HepG2 (cell line): ENCODE data around the gene DSTYK. TPM values are rescaled to one million over a fixed set of nuclear protein-coding genes. Genes with fewer than 3 reads are reported as not detected.

Source experiments
- ATAC-seq: fragments of 200-7000 bp; cut with Tn5 transposase; 3 replicates; pipeline ENCODE4 v1.9.1; 2020; ENCODE audit warnings: mild to moderate bottlenecking, moderate library complexity
- BruUV-seq: library from RNA; stranded (reverse); fragments of 400-500 nt; replicated peaks from 2 replicates; lab custom pipeline; 2021; lab: Mats Ljungman, UMichigan
- CTCF ChIA-PET: fragments of 300-600 bp; formaldehyde crosslinking; extraction: SDS; loops from one replicate; lab custom pipeline; 2021; ENCODE audit warnings: low total read pairs, inconsistent platforms, low intra/inter-chr PET ratio; lab: Yijun Ruan, JAX
- POLR2A ChIA-PET: fragments of 350-600 bp; sonication (Branson Sonifier 250); formaldehyde crosslinking; loops from one replicate; lab custom pipeline; 2020; ENCODE audit warnings: antibody characterized with exemption, inconsistent platforms; lab: Yijun Ruan, JAX
- DNase-seq: peaks from one replicate; pipeline ENCODE4 v3.0.0-alpha.2; 2015; ENCODE audit warnings: low spot score
- FAIRE-seq: peaks from 3 replicates; lab custom pipeline; 2011; peaks lifted over from hg19 to GRCh38; lab: Jason Lieb, UNC
- H2AFZ ChIP-seq: one replicate; pipeline ENCODE4 v1.6.1; 2011; ENCODE audit warnings: low read length, inconsistent platforms
- H3K27ac ChIP-seq: fragments of 300-600 bp; 3 replicates; pipeline ENCODE4 v1.8.0; 2011; ENCODE audit warnings: mixed run types, mild to moderate bottlenecking, mixed read lengths, low read length, inconsistent platforms; ENCODE audit not compliant: insufficient read depth; ENCODE audit errors: extremely low read length
- H3K27me3 ChIP-seq, 2 experiments: fragments of 200-600 bp in 1 of 2; 2 replicates in 1 of 2; 3 replicates in 1 of 2; pipeline versions ENCODE4 v1.6.0 to v1.8.0; 2011; ENCODE audit warnings: low read length in 2 of 2, mild to moderate bottlenecking in 2 of 2, moderate library complexity in 2 of 2, inconsistent platforms in 1 of 2; ENCODE audit not compliant: insufficient read depth in 2 of 2, control insufficient read depth in 1 of 2
- H3K36me3 ChIP-seq, 2 experiments: fragments of 200-600 bp in 1 of 2; replicated peaks in 1 of 2; 2 replicates in 1 of 2; 3 replicates in 1 of 2; pipeline versions ENCODE4 v1.5.1 to v1.8.0; 2011; ENCODE audit warnings: low read length in 2 of 2, inconsistent platforms in 1 of 2; ENCODE audit not compliant: insufficient read depth in 2 of 2, control insufficient read depth in 1 of 2
- H3K4me1 ChIP-seq: 2 replicates; pipeline ENCODE4 v1.5.1; 2012; ENCODE audit warnings: low read length, inconsistent platforms; ENCODE audit not compliant: insufficient read depth
- H3K4me2 ChIP-seq: 2 replicates; pipeline ENCODE4 v1.6.0; 2011; ENCODE audit warnings: low read depth, low read length, inconsistent platforms
- H3K4me3 ChIP-seq, 3 experiments: fragments of 200-600 bp in 1 of 3; sonication (generic), shearing (Covaris generic) in 1 of 3; replicated peaks in 1 of 3; 2 replicates each; pipeline ENCODE4 v1.5.1; 2011 to 2016; ENCODE audit warnings: low read length in 3 of 3, inconsistent platforms in 2 of 3, low read depth in 2 of 3, mild to moderate bottlenecking in 2 of 3, control low read depth in 1 of 3, mixed read lengths in 1 of 3; ENCODE audit not compliant: insufficient read depth in 1 of 3
- H3K79me2 ChIP-seq: one replicate; pipeline ENCODE4 v1.6.1; 2011; ENCODE audit warnings: low read length, inconsistent platforms; ENCODE audit not compliant: insufficient read depth
- H3K9ac ChIP-seq: 2 replicates; pipeline ENCODE4 v1.6.0; 2011; ENCODE audit warnings: mild to moderate bottlenecking, low read depth, low read length, inconsistent platforms; ENCODE audit not compliant: insufficient read depth
- H3K9me3 ChIP-seq: 2 replicates; pipeline ENCODE4 v1.5.1; 2012; ENCODE audit warnings: mild to moderate bottlenecking, low read length
- H4K20me1 ChIP-seq: 2 replicates; pipeline ENCODE4 v1.6.0; 2011; ENCODE audit warnings: inconsistent platforms, mild to moderate bottlenecking, low read length, moderate library complexity; ENCODE audit not compliant: insufficient read depth
- CREM ChIP-seq, 2 experiments: sonication (generic) in 1 of 2; formaldehyde crosslinking in 1 of 2; IDR thresholded peaks; 2 replicates each; pipeline versions ENCODE4 v1.4.0 to v1.6.1; 2016 to 2020; ENCODE audit warnings: antibody characterized with exemption in 1 of 2, mild to moderate bottlenecking in 1 of 2, missing genetic modification reagents in 1 of 2
- GPBP1L1 ChIP-seq: sonication (generic); formaldehyde crosslinking; IDR thresholded peaks from 2 replicates; pipeline ENCODE4 v1.5.0; 2020; ENCODE audit warnings: mild to moderate bottlenecking, missing genetic modification reagents
- MYNN ChIP-seq: sonication (generic); formaldehyde crosslinking; IDR thresholded peaks from 2 replicates; pipeline ENCODE4 v1.4.0; 2020; ENCODE audit warnings: mild to moderate bottlenecking, low read depth, missing genetic modification reagents
- POGK ChIP-seq: sonication (generic); formaldehyde crosslinking; conservative IDR thresholded peaks from 2 replicates; pipeline ENCODE4 v1.8.0; 2022; ENCODE audit warnings: mild to moderate bottlenecking, moderate library complexity, missing genetic modification reagents
- PRDM15 ChIP-seq: sonication (generic); formaldehyde crosslinking; IDR thresholded peaks from 2 replicates; pipeline ENCODE4 v1.4.0; 2020; ENCODE audit warnings: missing genetic modification reagents
- SIX1 ChIP-seq: sonication (generic); formaldehyde crosslinking; IDR thresholded peaks from 2 replicates; pipeline ENCODE4 v1.4.0; 2020; ENCODE audit warnings: missing genetic modification reagents, borderline replicate concordance
- ZMAT3 ChIP-seq: sonication (generic); formaldehyde crosslinking; conservative IDR thresholded peaks from 2 replicates; pipeline ENCODE4 v1.7.0; 2021; ENCODE audit warnings: missing genetic modification reagents
- ZNF136 ChIP-seq: sonication (generic); formaldehyde crosslinking; IDR thresholded peaks from 2 replicates; pipeline ENCODE4 v1.8.1; 2022; ENCODE audit warnings: low read depth, mild to moderate bottlenecking, moderate library complexity, missing genetic modification reagents
- ZNF766 ChIP-seq: sonication (generic); formaldehyde crosslinking; IDR thresholded peaks from 2 replicates; pipeline ENCODE4 v1.5.0; 2020; ENCODE audit warnings: missing genetic modification reagents, borderline replicate concordance
- WGBS: methylation state at CpG from one replicate; pipeline ENCODE4 v1.1.6; 2017; ENCODE audit warnings: low lambda C conversion rate; 5-methylcytosine and 5-hydroxymethylcytosine counted together
- in situ Hi-C: cut with HindIII; loops from 2 replicates; pipeline ENCODE4 v1.10.0; 2017; ENCODE audit warnings: low pct_unique_long_range_greater_than_20kb; ENCODE audit not compliant: extremely low pct_ligation_motif_present
- intact Hi-C: fragments of 100-400 bp; cut with micrococcal nuclease; formaldehyde crosslinking; loops from one replicate; pipeline ENCODE4 v1.10.0; 2022; ENCODE audit not compliant: unreplicated experiment
- polyA plus RNA-seq, 8 experiments: library from polyadenylated mRNA; depleted of rRNA in 3 of 8; stranded (reverse) in 7 of 8; unstranded in 1 of 8; fragments of >200 nt; fragmentation: Illumina TruSeq in 4 of 8; extraction: Trizol in 4 of 8; gene quantifications; 2 replicates each; pipeline versions ENCODE4 v1.2.1 to v1.2.3, GENCODE V29; 2011 to 2016; ENCODE audit warnings: low read depth in 4 of 8, missing spikeins in 1 of 8, mixed read lengths in 1 of 8; ENCODE audit not compliant: insufficient read depth in 1 of 8
- total RNA-seq, 5 experiments: library from RNA; depleted of rRNA; stranded (reverse); fragments of >200 nt; fragmentation: Illumina TruSeq; extraction: Trizol; gene quantifications; 2 replicates each; pipeline ENCODE4 v1.2.3, GENCODE V29; 2016; ENCODE audit warnings: low read depth in 1 of 5

DSTYK gene
- total and polyA plus RNA-seq, 2 of the 13 experiments (the other 11 are each of a cell fraction or from before 2014, with no cell fraction given), result 2.6 to 4.8 TPM

DNA sequence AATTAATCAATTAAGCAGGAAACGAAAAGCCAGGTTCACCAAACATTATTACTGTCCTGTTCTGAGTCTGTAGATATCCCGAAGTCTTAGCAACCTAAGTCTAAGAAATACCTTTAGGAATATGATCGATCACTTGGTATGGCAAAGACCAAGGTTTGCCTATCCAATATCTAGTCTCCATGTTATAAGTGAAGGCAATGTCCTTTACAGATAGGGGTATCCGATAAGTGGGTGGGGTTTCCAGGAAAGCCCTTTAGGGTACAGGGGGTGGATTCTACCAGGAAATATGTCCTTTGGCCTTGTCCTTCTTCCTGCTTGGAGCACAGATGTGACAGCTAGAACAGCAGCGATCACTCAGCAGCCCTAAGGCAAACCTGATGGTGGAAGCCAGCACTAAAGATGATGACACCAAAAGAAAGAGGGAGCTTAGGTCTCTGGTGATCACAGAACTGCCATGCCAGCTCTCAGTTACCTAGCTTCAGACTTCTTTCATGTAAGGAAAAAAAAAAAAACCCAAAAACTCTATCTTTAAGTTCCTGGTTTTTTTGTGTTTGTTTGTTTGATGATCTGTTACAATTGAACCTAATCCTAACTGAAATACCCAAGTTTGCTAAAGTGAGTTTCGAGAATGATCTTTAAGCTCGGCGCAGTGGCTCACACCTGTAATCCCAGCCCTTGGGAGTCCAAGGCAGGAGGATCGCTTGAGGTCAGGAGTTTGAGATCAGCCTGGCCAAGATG is 40.8 kb downstream of the DSTYK start:
- Histone ChIP-seq H3K4me2 (no peak overlapping the region), H4K20me1 (no peaks in the 10 kb centered on the region), H2AFZ (no peak overlapping the region), H3K27ac (no peak overlapping the region), H3K36me3 (peaks cover 8 to 20% of the 10 kb centered on the region in 2 experiments; a peak in 4 of 5 replicates), H3K4me3 (no peak overlapping the region), H3K79me2 (no peaks in the 10 kb centered on the region), H3K9ac (no peak overlapping the region), H3K27me3 (no peaks in the 10 kb centered on the region), H3K9me3 (no peaks in the 10 kb centered on the region), H3K4me1 (no peaks in the 10 kb centered on the region)
- DNase-seq (no peak), FAIRE-seq (no peak), ATAC-seq (no peak)
- no TSS peak for BruUV-seq
- ChIA-PET POLR2A (no interaction called here), CTCF (no interaction called here)
- in situ Hi-C loops, result no loop called here
- WGBS, result 85% methylated on average over 9 of the region's 9 CpGs
- intact Hi-C loops, result no loop called here
- TF ChIP-seq ZNF136 (CRISPR knock-in tag), result no peak

GRCh38 chr1:205169248-205169647 is 42.3 kb downstream of the DSTYK start:
- WGBS, result 95% methylated on average over 10 of the region's 10 CpGs
- Histone ChIP-seq H3K9me3 (no peaks in the 10 kb centered on the region), H3K36me3 (peaks cover 6 to 22% of the 10 kb centered on the region in 2 experiments; a peak in 3 of 5 replicates), H3K4me3 (no peak overlapping the region), H3K79me2 (no peaks in the 10 kb centered on the region), H3K9ac (no peak overlapping the region), H3K27me3 (no peaks in the 10 kb centered on the region), H4K20me1 (no peaks in the 10 kb centered on the region), H2AFZ (no peak overlapping the region), H3K27ac (no peak overlapping the region)
- DNase-seq (no peak), ATAC-seq (no peak), FAIRE-seq (no peak)
- CTCF ChIA-PET, result no interaction called here
- in situ Hi-C loops, result no loop called here
- intact Hi-C loops, result no loop called here
- no TSS peak for BruUV-seq
- TF ChIP-seq CREM (IDR thresholded peaks at IDR 0.05) (no peak), CREM (CRISPR knock-in tag; IDR thresholded peaks at IDR 0.05) (no peak), GPBP1L1 (no peak), POGK (CRISPR knock-in tag) (no peak), MYNN (CRISPR knock-in tag) (no peak), PRDM15 (no peak), ZMAT3 (no peak), ZNF766 (CRISPR knock-in tag) (no peak), SIX1 (no peak)
- TF ChIP-seq, all 625 proteins: peak for 0
- no peaks in the 10 kb centered on the region for H3K4me1 ChIP-seq
- H3K4me2 ChIP-seq, result no peak overlapping the region
- POLR2A ChIA-PET, result no interaction called here
